Neural crest cell (in vitro differentiated cells): Measurements from ENCODE around the gene APOD. TPM values are rescaled to one million over a fixed set of nuclear protein-coding genes. Genes with fewer than 3 reads are reported as not detected.
"Not testable (repeated sequence)": the region's sequence is repeated elsewhere in the genome, so short reads cannot be mapped to it uniquely, and the experiment has no call there.

Experiments
- DNase-seq: peaks from one replicate; pipeline ENCODE4 v3.0.0; 2021; ENCODE audit warnings: low read depth, mixed read lengths, low spot score
- H3K27ac Mint-ChIP-seq: one replicate; pipeline ENCODE4 v1.8.0; 2021; ENCODE audit warnings: mild to moderate bottlenecking, mixed read lengths; ENCODE audit not compliant: unreplicated experiment
- H3K27me3 Mint-ChIP-seq: 2 replicates; pipeline ENCODE4 v1.8.0; 2021; ENCODE audit warnings: low read depth, mild to moderate bottlenecking, mixed read lengths
- H3K36me3 Mint-ChIP-seq: 2 replicates; pipeline ENCODE4 v1.8.0; 2021; ENCODE audit warnings: low read depth, mild to moderate bottlenecking, mixed read lengths
- H3K4me1 Mint-ChIP-seq: 2 replicates; pipeline ENCODE4 v1.8.0; 2021; ENCODE audit warnings: mixed read lengths
- H3K4me3 Mint-ChIP-seq: one replicate; pipeline ENCODE4 v1.8.0; 2021; ENCODE audit warnings: mild to moderate bottlenecking, mixed read lengths
- H3K9me3 Mint-ChIP-seq: 2 replicates; pipeline ENCODE4 v1.8.0; 2021; ENCODE audit warnings: mixed read lengths
- total RNA-seq: library from RNA; stranded (reverse); gene quantifications from 2 replicates; pipeline ENCODE4 v1.2.1, GENCODE V29; 2021
- TF ChIP-seq, protein P1 (sequence below): fragments of 200-600 bp; sonication (generic); conservative IDR thresholded peaks from 2 replicates; pipeline ENCODE4 v1.5.0; 2021; ENCODE audit warnings: antibody characterized with exemption, mild to moderate bottlenecking

The APOD gene
- total RNA-seq, 1 donor from 2014 or later: 1.7 TPM

- Mint-ChIP-seq H3K27ac (no peak overlapping the region), H3K4me3 (no peak overlapping the region)
These were observed 32.9 kb upstream of the APOD start for GRCh38 chr3:195616681-195617080.

GRCh38 chr3:195615952-195616537, 32.3 kb upstream of the APOD start:
- not testable (repeated sequence) for DNase-seq, H3K27ac Mint-ChIP-seq, H3K9me3 Mint-ChIP-seq, H3K4me1 Mint-ChIP-seq, H3K4me3 Mint-ChIP-seq, H3K27me3 Mint-ChIP-seq, H3K36me3 Mint-ChIP-seq

More at GRCh38 chr3:195616681-195617080, 32.9 kb upstream of the APOD start:
- Mint-ChIP-seq H3K27me3 (peaks cover 6% of the 10 kb centered on the region), H3K4me1 (no peaks in the 10 kb centered on the region), H3K9me3 (peaks cover 6% of the 10 kb centered on the region), H3K36me3 (no peaks in the 10 kb centered on the region)
- no peak for DNase-seq
- TF ChIP-seq, protein P1, sequence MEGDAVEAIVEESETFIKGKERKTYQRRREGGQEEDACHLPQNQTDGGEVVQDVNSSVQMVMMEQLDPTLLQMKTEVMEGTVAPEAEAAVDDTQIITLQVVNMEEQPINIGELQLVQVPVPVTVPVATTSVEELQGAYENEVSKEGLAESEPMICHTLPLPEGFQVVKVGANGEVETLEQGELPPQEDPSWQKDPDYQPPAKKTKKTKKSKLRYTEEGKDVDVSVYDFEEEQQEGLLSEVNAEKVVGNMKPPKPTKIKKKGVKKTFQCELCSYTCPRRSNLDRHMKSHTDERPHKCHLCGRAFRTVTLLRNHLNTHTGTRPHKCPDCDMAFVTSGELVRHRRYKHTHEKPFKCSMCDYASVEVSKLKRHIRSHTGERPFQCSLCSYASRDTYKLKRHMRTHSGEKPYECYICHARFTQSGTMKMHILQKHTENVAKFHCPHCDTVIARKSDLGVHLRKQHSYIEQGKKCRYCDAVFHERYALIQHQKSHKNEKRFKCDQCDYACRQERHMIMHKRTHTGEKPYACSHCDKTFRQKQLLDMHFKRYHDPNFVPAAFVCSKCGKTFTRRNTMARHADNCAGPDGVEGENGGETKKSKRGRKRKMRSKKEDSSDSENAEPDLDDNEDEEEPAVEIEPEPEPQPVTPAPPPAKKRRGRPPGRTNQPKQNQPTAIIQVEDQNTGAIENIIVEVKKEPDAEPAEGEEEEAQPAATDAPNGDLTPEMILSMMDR: no peak

GRCh38 chr3:195614672-195615504, 31.1 kb upstream of the APOD start:
- H3K27ac Mint-ChIP-seq, DNase-seq, H3K27me3 Mint-ChIP-seq, H3K4me3 Mint-ChIP-seq, H3K36me3 Mint-ChIP-seq, H3K4me1 Mint-ChIP-seq, H3K9me3 Mint-ChIP-seq: not testable (repeated sequence)

GRCh38 chr3:195613468-195614069, 29.8 kb upstream of the APOD start:
- TF ChIP-seq, protein P1: no peak
- Mint-ChIP-seq H3K36me3 (peaks cover 3% of the 10 kb centered on the region), H3K4me1 (no peaks in the 10 kb centered on the region), H3K27me3 (peaks cover 8% of the 10 kb centered on the region), H3K9me3 (peaks cover 9% of the 10 kb centered on the region), H3K4me3 (no peak overlapping the region), H3K27ac (no peak overlapping the region)
- DNase-seq: no peak

DNA sequence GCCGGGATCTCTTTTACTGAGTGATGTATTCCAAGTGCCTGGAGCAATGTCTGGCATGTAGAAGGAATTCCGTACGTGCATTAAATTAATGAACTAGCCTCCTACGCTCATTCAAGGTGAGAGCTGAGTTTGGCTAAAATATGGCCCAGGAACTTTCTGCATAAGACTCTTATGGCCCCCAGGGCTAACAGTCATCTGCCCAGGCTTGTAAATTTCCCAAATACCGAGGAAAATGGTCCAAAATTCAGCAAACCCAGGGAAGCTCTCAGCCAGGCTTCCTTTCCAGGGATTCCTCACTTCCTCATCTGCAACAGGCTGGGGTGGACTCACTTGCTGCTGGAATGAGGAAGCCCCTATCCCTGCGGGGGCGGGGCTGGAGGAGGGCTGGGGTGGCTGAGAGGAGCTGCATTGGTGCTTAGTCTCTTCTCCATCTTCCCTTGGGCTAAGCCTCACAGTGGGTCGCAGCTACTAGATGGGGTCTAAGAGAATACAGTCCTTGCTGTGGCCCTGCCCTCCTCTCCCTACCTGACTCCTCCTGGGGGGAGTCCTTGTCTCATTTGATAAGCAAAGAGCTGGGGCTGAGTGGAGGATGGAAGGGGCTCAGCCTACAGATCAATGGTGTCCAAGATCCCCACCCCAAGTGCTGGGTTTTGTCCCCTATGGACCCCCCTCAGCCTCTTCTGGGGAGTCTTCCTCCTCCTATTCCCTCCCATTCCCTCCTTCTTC, 28.5 kb upstream of the APOD start:
- Mint-ChIP-seq H3K4me1 (no peaks in the 10 kb centered on the region), H3K4me3 (no peak overlapping the region), H3K27me3 (peaks cover 8% of the 10 kb centered on the region), H3K9me3 (peaks cover 9% of the 10 kb centered on the region), H3K27ac (no peak overlapping the region), H3K36me3 (peaks cover 3% of the 10 kb centered on the region)
- no peak for DNase-seq
- TF ChIP-seq, protein P1: no peak

DNA sequence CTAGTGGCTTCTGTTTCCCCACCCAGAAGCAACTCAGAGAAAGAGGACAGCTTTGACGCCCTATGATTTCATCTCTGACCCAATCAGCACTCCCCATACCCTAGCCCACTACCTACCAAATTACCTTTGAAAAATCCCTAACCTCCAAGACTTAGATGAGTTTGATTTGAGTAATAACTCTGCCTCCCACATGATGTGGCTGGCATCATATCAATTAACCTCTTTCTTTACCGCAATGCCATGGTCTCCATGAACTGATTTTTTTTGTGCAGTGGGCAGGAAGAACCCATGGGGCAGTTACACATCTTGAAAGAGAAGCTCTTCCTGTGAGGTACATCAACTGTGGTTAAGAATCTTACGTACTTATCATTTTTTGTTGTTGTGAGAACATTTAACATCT, 25.5 kb upstream of the APOD start:
- Mint-ChIP-seq H3K4me3 (no peak overlapping the region), H3K27ac (no peak overlapping the region), H3K4me1 (no peaks in the 10 kb centered on the region), H3K36me3 (peaks cover 8% of the 10 kb centered on the region), H3K27me3 (peaks cover 8% of the 10 kb centered on the region), H3K9me3 (peaks cover 15% of the 10 kb centered on the region)
- TF ChIP-seq, protein P1: no peak
- DNase-seq: no peak

DNA sequence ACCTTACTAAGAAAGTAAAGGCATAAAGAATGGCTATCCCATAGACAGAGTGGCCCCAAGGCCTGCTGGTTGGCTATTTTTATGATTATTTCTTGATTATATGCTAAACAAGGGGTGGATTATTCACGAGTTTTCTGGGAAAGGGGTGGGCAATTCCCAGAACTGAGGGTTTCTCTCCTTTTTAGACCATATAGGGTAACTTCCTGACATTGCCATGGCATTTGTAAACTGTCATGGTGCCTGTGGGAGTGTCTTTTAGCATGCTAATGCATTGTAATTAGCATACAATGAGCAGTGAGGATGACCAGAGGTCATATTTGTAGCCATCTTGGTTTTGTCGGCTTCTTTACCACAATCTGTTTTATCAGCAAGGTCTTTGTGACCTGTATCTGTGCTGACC, 18.0 kb upstream of the APOD start:
- not testable (repeated sequence) for H3K4me1 Mint-ChIP-seq, H3K36me3 Mint-ChIP-seq, H3K4me3 Mint-ChIP-seq, DNase-seq, H3K27me3 Mint-ChIP-seq, H3K27ac Mint-ChIP-seq
- peaks cover 14% of the 10 kb centered on the region for H3K9me3 Mint-ChIP-seq
